Activated CD8-positive, alpha-beta memory T cell treated with anti-CD3 and anti-CD28 coated beads for 4 hours (primary cell): Measurements from ENCODE around the gene ZCCHC2.

ENCODE experiments used
- DNase-seq, 2 donors: peaks; one replicate each; pipeline ENCODE4 v3.0.0-alpha.2; 2020; ENCODE audit warnings: low read depth in 2 of 2

ZCCHC2 gene

DNA sequence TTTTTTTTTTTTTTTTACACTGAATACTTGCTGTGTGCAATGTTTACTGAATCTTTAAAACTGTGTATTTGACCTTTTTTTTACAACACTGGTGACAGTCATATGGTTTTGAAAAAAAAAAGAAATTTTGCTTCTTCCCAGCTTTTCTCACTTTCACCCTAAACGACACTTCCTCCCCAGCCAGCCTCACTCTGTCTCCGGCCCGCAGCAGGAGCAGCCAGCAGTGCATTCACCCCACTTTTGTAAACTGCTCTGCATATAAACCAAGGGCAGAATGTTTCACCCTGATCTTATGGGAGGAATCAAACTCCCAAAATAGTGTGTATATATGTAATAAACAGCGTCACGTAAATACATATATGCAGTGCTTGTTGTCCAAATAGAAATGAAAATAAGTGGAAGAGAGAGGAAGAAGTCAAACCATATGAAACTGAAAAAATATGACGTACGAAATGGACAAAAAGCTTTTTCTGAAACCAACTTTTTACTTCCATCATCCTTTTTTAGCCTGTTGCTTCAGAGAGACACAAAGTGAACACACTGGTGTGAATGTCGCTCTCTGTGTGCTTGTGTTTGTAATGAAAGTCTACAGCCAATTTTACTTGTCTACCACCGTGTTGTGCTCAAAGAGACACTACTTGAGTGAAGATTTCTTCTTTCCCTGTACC, 54.2 kb downstream of the ZCCHC2 start:
- no peak for DNase-seq

GRCh38 chr18:62577765-62578164, 54.9 kb downstream of the ZCCHC2 start:
- DNase-seq: no peak

DNA sequence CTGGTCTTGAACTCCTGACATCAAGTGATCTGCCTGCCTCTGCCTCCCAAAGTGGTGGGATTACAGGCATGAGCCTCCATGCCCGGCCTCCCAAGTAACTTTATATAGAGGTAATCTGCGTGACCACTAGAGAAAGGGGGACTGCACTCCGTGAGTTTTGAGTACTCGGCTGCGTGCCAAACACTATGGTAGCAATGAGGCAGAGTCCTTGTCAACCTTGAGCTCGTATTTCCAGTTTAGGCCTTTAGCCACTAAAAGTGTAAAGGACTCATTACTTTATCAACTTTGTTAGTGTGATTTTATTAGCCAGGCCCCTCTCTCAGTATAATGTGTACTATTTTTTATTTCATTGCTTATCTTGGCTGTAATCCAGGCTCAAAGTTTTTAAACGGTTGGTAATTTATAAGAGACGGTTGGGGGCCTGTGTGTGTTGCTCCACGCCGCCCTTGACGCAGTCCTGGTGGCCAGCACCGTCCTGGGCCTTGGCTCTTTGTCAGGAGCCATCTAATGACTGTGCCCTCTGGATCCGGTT, 56.2 kb downstream of the ZCCHC2 start:
- DNase-seq: no peak

DNA sequence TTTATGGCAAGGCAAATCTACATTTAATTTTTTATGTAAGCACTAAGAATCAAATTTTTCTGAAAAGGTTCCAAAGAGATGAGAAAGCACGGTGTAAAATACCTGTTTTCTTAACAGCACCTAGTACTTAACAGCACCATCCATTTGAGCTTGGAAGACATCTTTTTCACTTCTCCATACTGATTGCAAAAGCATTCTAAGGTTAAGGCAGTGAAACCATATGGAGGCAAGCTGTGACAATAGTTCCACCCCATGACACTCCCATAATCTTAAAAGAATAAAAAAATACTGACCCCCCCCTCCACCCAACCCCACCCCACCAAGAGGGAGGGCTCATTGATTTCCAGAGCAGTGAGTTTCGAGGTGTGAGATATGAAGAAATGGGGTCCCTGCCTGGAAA, 60.6 kb downstream of the ZCCHC2 start:
- DNase-seq: no peak

GRCh38 chr18:62584241-62585120, 61.7 kb downstream of the ZCCHC2 start:
- peak; percentile 40 to 55 for DNase-seq

GRCh38 chr18:62585274-62586150, 62.7 kb downstream of the ZCCHC2 start:
- no peak for DNase-seq

DNA sequence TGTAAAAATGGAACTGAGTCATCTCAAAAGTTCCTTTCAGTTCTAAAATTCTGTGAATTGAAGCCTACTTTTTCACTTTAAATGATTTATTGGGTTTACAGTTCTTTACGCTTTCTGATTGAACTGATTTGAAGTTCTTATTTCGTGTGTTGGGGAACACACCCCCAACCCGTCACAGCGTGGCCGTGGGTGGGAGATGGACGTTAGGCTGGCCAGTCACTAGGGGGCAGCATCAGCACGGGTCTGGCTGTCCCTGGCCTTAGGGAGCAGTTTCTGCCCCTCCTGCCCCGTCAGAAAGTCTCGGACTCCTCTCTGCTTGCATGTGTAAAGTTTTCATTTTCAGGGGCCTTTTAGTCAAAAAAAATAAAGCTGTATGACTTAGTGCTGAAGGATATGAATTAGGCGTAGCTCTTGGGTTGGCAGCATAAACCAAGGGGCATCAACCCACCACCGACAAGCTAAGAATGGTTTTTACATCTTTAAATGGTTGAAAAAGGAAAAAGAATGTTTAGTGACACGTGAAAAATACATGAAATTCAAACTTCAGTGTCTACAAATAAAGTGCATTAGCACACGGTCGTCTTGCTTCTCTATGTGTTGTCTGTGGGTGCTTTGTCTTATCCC, 63.4 kb downstream of the ZCCHC2 start:
- peak; percentile 17 to 28 for DNase-seq

DNA sequence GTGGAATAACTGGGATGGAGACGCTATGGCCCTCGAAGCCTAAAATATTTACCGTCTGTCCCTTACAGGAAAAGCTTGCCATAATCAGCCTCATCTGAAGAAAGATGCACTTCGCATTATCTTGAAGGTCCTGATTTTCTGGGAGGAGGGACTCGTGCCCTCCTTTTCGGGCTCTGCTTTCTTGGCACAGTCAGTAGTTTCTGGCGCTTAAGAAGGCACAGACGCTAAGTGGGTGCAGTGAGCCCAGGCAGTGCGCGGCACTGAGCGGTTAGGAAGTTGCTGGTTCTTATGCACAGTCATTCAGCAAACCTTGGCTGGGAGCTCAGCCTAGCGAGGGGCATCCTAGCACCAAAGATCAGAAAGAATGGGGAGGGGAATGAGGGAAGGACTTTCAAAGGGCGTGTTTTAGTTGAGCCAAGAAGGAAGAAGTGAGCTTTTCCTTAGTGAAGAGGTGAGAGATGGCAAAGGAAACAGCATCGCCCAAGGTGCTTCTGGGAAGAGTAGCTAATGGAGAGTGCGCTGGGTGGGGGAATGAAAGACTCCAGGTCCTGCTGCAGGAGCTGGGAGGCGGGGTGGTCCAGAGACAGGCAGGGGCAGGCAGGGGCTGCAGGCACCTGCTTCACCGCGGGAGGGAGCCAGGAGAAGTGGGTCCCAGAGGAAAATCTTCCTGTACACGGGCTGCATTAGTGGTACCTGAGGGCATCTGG, 64.1 kb downstream of the ZCCHC2 start:
- no peak for DNase-seq

GRCh38 chr18:62587689-62588088, 64.9 kb downstream of the ZCCHC2 start:
- DNase-seq: no peak

- DNase-seq: no peak
These were observed 65.4 kb downstream of the ZCCHC2 start for GRCh38 chr18:62588217-62588616.

DNA sequence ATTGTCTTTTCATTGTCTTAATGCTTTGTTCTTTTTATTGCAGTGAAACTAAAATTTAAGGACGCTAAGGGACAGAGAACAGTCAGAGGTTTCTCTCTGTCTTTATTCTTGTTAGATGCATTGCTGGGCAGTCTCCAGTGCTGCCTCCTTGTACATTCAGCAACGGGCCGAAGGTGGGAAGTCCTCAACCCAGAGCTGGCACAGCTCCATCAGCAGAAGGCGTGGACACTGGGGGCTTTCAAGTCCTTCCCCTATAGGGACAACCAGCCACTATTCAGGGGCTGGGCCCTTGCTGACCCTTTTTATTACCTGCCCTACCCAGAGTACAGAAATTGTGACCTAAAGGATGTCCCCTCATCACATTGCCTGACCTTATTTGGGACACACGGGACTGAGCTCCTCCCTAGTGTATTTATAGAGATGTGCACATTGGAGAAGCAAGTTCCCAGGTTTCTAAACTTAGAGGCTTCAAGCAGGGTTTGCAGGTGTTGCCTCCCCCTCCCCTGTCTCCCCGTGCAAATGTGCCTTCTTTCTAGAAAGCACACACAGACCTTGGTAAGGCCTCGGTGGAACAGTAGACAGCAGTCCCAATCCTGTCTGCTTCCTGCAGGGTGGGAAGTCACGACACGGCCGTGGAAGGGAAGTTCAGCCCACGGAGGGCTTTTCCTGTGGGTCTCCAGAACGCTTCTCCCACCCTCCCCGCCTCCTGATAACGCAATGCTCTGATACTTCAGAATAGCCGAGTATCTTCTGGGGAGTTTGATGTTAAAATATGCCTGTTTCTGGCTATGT, 68.2 kb downstream of the ZCCHC2 start:
- DNase-seq: no peak

GRCh38 chr18:62596145-62597005, 73.5 kb downstream of the ZCCHC2 start:
- no peak for DNase-seq

DNA sequence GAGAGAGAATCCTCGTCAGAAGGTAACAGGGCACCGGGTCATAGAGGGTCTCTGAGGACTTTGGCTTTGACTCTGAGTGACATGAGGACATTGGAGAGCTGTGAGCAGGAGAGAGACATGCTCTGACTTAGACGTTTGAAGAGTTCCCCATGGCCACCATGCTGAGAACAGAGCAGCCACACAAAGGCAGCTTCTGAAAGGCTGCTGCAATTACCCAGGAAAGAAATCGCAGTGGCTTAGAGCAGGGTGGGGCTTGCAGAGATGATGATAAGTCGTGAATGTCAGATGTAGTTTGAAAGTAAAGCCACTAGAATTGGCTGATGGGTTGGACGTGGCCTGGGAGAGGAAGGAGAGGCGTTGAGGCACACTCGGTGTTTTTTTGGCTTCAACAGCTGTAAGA, 79.0 kb downstream of the ZCCHC2 start:
- DNase-seq: no peak

DNA sequence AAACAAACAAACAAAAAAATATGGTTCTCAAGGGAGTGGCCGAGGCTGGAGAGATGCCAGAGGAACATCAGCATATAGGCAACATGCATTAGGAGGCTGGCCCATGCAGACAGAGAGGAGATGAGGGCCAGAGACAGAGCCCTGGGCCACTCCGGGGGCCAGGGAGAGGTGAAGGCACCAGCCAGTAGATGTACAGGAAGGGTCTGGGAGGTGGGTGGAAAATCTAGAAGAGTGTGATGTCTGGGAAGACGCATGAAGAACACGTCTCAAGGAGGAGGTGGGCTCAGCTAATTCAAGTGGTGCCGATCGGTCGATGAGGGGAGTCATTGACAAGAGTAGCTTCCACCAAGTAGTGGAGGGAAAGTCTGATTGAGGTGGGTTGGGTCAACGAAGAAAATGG, 79.9 kb downstream of the ZCCHC2 start:
- no peak for DNase-seq

GRCh38 chr18:62603211-62603610, 80.4 kb downstream of the ZCCHC2 start:
- no peak for DNase-seq

DNA sequence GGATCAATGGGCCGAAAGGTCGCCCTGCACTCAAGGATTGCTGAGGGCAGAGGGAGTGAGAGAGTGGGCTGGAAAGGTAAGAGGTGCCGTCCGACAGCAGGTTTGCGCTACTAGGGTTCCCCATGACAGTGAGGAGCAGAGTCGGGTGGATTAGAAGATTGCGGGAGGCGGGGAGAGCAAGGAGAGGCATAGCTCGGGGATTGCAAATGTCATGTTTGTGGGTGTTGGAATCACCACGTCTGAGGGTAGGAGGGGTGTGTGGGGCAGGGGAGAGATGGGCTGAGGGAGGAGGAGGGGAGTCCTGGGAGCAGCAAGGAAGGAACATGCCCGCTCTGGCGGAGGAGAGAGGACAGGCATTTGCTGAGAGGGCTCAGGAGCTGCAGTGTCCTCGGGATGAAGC, 81.2 kb downstream of the ZCCHC2 start:
- DNase-seq: no peak

DNA sequence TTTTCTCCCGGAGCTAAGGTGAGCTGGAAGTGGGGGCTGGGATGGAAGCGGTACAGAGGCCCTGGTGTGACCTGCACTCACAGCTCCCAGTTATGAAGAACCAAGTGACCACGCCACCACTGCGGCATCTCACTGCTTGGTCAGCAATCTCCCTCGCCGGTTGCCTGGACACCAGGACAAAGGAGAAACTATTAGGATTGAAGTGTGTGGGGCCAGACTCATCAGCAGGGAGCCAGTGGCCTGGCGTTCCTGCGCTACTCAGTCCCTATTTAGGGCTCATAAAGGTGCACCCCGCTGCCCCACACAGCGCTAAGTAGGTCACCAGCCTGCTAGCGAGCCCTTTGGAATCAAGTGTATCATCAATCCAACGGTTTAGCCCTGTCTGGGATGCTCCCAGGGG, 82.9 kb downstream of the ZCCHC2 start:
- no peak for DNase-seq

DNA sequence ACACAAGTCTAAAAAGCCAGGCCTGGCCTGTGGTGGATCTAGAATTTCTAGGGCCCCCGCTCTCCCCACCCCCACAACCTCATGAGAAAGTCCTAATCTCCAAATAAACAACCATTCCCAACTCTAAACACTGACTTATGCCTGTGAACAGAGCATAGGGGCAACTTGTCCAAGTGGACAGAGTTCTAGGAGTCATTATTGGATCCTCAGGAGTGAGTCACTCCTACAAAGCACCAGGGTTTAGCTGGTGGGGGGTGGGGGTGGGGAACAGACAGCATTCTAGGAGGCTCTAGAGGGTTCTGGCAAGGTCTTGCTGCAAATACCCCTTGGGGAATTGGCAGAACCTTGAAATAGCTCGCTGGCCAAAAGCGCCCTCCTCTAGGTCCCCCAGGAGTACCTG, 83.3 kb downstream of the ZCCHC2 start:
- DNase-seq: no peak

DNA sequence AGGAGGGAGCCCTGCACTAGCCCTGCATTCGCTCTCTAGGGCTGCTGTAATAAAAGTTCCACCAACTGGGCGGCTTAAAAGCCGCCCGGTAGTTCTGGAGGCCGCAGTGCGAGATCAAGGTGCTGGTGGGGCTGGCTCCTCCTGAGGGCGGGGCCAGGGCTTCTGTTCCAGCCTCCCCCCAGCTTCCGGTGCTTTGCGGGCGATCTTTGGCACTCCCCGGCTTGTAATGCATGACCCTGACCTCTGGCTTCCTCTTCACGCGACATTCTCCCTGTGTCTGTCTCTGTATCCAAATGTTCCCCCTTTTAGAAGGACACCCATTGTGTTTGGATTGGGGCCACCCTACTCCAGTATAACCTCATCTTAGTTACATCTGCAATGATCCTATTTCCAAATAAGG, 84.5 kb downstream of the ZCCHC2 start:
- no peak for DNase-seq
